ENCODE data around the gene KIF26B.

Gene KIF26B

DNA sequence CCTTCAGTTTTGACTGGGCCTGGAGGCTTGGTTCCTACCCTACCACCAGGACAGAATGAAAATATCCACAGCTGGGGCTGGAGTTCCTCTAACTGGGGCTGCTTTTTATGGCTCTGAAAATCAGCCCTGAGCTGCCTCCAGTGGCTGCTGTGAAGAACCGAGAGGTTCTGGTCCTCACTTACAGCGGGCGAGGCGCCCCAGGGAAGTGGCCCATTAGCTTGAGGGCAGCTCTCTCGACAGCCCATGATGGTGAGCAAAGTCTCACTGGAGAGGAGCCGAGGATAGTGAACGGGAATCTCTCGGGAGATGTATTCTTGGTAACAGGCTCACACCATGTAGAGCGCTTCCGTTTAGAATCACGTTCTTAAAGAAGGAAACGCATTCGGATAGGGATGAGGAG, 459.7 kb downstream of the KIF26B start:
- FAIRE-seq (no peak), DNase-seq (ENCODE audit: low spot score) (no peak)

DNA sequence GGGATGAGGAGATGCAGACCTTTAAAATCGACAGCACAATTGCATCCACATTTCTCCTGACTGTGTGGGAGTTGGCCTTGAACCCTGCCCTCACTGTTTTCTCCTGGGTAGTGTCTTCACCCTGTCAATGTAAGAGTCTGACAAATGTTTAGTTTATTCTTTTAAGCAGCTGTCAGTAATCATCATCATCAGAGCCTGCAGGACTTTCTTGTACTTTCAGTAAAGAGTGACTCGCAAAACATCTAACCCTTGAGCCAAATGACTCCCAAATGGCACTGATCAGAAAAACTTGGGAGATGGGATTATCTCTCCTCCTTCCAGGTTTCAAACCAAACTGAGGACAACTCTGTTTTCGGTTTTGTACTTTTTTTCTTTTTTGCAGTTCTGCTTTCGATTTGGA, 460.2 kb downstream of the KIF26B start:
- no peak for DNase-seq (ENCODE audit: low spot score)
- no peak for FAIRE-seq

DNA sequence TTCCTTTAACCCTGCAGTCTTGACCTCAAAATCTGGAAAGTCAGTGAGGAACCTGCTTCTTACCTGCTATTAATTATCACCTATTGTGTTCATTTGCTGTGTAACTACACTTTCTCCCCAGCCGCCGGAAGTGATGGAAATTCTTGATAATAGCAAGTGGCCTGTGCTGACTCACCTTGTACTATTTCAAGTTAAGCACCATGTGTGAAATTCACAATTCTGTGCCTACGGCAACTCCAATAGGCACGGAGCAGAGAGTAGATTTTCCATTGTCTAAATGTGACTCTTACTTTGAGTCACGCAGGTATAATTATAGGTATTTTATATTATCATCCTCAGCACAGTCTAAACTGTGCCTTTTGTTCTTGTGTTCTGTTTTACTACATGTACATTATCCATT, 466.8 kb downstream of the KIF26B start:
- DNase-seq (ENCODE audit: low spot score) (no peak), FAIRE-seq (no peak)

DNA sequence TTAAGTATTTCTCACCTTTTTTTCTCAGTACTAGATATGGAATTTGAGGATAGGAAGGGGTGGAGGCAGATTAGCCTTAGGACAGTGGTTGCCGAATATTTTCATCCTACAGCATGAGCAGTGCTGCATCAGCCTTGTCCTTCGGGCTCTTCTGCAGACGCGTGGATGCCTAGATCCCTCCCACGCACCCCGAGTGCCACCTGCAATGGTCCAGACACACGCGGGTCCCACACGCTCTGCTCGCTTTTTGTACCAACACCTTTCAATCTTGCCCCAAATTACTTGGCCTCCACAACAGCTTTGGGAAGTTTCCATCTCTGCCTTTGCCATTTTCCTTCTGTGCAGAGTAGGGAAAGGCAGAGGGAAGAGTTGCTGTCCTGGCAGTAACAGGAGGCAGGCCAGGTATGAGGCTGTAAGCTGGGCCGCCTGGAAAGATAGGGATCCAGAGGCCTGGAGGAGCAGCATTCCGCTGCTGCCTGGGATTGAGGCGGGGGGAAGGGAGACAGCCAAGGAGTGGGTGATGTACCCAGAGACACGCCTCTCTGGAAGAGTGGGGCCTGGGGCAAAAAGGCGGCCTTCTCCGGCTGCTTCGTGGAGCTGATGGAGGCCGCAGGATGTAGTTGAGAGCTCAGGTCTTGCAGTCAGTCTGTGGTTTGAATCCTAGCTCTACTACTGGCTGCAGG, 467.7 kb downstream of the KIF26B start:
- FAIRE-seq: no peak
- DNase-seq (ENCODE audit: low spot score): no peak

DNA sequence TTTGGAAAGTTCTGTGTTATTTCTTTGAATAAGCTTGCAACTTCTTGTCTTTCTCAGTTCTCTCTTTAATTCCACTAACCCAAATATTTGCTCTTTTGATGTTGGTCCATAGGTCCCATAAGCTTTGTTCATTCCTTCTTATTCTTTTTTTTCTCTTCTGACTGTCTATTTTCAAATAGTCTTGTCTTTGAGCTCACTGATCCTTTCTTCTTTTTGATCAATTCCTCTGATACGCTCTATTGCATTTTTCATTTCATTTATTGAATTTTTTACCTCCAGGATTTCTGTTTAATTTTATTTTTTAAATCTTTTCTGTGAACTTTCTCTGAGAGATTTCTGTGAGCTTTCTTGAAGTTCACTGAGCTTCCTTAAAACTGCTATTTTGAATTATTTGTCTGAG, 486.6 kb downstream of the KIF26B start:
- DNase-seq (ENCODE audit: low spot score) (no peak), FAIRE-seq (no peak)

DNA sequence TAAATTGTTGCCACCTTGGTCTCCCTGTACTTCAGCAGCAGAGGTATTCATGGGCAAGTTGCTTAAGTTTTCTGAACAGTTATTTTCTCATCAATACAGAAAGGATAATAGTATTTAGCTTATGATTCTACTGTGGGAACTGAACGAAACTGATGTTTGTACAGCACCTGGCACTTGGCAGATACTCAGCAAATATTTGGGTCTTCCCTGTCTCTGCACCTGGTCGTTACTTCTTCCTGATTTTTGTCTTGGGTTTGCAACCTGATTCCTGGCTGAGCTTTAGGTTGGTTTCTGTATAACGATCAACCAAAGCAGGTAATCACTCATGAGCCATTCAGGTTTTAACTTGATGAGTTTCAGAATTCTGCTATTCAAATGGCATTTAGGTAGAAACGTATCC, 490.6 kb downstream of the KIF26B start:
- DNase-seq (ENCODE audit: low spot score) (no peak), FAIRE-seq (no peak)

DNA sequence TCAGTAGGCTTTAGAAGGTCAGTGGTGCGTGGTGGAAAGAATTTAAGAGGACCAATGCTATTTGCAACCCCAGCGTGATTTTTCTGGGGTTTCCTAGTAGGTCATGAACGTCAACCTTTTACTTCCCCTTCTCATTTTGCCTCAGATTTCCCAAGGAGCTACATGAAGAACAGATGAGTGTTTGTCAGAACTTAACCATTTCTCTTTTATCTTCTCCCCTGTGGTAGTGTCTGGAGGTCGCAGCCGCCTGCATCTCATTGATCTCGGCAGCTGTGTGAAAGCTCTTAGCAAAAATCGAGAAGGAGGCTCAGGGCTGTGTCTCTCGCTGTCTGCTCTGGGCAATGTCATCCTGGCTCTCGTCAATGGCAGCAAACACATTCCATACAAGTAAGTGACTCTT, 491.1 kb downstream of the KIF26B start:
- FAIRE-seq (no peak), DNase-seq (ENCODE audit: low spot score) (no peak)

DNA sequence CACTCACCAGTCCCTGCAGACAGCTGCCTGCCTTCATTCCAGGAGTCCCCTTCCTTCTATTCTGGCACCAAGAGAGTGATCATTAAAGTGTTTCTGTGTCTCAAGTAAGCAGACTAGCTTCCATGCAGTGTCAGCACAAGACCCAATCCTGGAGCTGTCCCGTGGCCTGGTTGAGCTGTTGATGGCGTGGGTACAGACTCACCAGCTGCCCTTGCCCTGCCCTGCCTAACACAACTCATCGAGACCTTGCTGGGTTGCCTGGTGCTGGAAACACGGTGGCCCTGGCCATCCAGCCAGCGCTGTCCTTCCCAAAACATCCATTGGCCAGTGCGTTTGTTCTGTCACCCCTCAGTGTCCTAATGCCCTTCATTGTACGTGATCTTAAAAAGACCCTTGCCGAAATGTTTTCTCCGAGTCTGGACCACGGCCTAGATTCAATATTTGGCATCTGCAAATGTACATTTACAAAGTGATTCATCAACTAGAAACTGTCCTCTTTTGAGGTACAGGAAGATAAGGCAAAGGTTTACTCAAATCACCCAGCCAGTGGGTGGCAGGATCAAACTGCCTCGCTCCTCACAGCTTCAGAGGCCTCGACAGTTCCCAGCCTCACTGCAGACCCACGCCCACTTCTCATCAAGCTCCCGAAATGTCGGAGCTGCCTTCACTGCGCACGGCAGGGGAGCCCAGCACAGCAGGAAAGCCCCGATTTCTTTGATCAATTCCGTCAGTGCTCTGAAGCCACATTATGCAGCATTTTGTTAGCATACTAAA, 494.2 kb downstream of the KIF26B start:
- FAIRE-seq (no peak), DNase-seq (ENCODE audit: low spot score) (no peak)

DNA sequence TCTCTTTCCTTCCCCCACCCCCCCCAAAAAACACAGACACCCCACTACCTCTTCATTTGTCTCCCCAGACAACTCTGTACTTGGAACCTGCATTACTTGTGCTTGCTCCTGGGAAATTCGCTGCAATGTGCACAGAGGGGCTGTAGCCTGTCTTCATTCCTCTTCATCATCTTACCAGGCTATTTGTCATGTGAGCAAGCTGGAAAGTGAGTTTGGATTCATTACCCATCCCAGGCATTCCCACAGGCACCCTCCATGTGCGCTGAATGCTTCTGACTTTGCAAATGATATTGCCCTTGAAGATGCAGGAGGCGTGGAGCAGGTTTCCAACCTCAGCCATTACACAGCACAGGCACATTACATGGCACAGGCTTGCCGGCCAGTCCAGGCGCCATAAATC, 494.9 kb downstream of the KIF26B start:
- FAIRE-seq: no peak
- no peak for DNase-seq (ENCODE audit: low spot score)

DNA sequence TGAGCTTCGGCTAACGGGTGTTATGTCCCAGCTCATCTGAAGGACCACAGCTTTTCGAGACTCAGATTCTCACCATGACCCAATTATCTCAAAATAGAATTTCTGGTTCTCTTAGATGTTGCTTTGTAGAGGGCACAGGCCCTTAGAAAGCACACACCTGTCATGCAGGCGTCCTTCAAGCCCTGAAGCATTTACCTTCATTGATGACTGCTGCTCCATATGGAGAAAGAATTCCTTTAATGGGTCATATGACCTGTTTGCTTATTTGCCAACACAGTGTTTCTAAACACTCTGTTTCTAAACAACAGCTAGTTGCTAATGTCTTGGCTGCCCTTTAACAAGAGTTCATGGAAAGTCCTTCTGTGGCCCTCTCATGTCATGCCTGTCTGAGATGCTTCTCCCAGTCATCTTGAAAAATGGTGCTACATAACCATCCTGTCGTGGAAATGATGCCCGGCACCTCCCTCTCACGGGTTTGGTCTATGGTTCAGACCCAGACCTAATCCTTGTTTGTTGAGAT, 495.7 kb downstream of the KIF26B start:
- no peak for DNase-seq (ENCODE audit: low spot score)

DNA sequence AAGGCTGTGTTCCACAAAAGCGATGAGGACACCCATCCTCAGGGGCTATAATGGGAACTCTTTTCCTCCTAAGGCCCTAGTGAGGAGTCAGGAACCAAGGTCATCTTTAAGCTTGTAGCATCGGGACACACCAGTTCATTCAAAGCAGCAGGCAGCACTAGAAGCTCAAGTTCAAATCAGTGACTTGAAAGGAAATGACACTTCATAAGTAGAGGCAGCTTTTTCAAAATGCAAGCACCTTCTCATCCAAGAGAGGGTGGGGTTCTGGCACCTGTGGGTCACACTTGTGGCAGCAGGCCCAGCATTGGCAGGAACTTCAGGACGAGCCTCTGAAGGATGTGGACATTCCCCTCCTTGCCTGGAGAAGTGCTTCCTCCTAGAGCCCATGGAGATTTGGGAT, 496.3 kb downstream of the KIF26B start:
- DNase-seq (ENCODE audit: low spot score) (no peak), FAIRE-seq (no peak)

More for the DNA sequence above, 495.7 kb downstream of the KIF26B start:
- FAIRE-seq: no peak

DNA sequence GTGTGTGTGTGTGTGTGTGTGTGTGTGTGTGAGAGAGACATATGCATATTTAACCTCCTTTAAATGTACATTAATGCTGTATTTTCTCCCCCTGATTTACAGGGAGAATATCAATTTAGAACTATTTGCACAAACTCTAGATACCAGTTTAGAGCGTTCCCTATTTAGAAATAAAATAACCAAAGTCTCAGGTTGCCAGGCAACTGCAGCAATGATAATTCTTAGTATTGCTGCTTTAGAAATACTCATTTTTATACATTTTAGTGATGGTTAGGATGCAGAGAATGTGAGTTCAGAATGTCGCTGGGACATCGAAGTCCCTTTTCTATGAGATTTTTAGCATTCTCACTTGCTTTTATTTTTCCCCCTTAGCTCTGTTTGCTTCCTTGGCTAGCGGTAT, 497.3 kb downstream of the KIF26B start:
- no peak for FAIRE-seq
- DNase-seq (ENCODE audit: low spot score): no peak

DNA sequence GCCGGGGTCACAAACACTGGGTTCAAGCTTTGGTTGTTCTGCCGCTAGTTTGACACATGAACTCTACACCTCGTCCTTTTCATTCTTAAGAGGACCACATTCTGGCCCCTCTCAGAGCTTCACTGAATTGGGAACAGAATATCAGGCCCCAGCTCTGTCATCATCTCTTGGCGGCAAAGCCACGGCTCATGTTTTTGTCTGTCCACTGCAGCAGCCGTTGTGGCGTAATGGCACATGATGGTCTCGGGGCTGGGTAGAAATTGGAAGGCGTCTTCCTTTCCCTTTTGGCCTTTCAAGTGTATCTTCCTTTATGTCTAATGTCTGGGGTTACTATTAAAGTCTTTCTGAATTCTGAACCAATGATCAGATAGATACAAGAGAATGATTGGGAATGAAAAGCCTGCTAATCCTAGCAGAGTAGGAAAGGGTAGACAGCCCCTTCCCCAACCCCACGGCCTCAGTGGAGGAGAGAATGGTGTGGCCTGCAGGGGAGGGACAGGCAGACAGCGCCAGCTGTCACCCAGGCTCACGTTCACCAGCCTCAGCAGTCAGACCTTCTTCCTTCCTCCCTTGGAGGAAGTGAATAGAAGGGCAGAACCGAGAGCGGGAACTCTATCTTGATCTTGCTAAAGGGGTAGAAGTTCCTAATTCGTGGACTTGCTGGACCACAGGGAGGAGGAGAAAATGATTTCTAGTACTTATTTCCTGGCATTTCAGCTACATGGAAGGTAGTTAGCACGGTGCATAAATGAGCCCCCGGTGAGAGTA, 498.1 kb downstream of the KIF26B start:
- FAIRE-seq: no peak
- no peak for DNase-seq (ENCODE audit: low spot score)

DNA sequence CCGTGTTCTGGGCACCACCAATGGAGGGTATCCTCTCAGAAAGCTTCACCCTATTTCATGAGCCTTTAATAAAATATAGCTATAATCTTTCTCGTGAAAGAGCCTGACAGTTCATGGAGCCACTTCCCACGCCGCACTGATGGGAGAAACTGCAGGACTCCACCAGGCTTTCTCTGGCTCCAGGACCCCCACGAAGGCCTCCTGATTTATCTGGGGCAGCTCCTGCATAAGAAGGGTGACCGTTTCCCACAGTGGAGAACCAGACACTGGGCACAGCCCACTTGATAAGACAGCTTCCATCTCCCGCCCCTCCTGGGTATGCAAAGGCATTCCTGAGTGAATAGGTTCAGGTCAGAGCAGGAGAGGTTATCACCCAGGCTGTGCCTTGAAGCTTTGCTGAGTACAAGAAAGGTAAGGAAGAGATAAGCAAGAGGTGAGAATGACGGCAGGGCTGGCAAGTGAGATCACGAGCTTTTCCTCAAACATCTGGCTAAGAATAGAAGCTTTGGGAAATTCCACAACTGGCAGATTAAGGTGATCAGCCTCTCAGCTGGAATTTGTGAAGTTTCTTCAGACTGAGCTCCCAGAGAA, 499.8 kb downstream of the KIF26B start:
- DNase-seq (ENCODE audit: low spot score) (no peak), FAIRE-seq (no peak)

DNA sequence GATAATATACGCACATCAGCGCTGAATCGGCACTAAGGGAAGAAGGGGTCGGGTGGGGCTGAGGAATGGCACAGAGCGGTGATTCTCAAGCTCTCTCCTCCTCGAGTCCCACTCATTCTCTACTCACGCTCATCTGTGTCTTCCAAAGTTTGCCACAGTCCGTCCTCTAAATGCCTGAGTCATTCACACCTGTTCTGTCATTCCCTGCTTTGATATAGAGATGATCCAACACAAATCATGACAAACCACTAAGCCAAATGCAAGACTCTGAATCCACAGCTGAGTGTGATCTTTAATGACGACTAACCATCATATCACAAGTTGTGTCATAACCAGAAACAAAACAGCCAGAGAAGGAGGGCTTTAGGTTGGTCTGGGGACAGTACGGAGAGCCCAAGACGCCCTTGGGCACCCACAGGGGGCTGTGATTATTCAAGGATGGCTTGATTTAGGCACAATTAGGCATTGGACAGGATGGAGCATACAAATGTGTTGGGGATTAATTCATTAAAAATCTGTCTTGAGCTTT, 501.5 kb downstream of the KIF26B start:
- DNase-seq (ENCODE audit: low spot score) (no peak), FAIRE-seq (no peak)

DNA sequence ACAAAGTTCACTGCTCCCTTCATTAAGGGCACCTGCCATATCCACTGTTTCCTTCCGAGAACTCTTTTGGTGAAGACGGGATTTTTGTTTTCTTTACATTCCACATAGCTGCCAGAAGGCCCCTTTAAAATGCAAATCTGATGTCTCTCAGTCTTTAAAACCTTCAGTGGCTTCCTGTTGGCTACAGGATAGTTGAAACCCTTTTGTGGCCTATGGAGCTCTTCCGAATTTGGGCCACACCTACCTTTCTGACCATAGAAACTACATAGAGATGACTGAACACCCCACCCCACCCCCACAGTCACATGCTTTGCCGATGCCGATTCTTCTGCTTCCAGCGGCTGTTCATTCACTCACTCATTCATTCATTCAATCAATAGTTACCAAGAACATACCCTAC, 502.6 kb downstream of the KIF26B start:
- DNase-seq (ENCODE audit: low spot score): no peak
- FAIRE-seq: no peak

DNA sequence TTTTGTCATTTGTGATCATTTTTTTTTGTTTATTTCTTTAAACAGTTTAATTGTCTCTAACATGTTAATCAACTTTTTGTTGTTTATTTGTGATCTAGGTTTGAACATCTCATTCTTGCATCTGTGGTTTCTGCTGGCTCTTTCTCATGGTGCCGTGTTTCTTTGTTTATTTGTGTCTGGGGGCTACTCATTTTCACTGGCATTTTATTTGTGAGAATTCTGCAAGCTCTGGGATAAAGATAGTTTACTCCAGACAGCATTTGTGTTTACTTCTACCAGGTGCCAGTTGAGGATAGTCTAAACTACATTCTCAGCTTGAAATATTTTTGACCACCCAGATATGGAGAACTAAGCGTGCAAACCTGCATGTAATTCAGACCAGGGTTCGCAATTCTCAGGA, 508.6 kb downstream of the KIF26B start:
- FAIRE-seq (no peak), DNase-seq (ENCODE audit: low spot score) (no peak)

DNA sequence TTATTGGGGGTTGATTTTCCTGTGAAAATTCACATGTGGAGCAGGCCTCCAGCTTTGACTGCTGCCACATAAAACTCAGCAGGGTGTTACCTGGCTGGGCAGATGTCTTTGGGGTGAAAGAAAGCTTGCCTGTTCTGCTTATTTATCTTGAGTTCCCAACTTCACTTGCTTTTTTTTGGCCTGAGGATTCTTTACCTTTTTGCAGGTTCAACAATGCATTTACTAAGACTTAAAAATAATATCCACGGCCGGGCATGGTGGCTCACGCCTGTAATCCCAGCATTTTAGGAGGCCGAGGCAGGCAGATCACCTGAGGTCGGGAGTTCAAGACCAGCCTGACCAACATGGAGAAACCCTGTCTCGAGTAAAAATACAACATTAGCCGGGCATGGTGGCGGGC, 509.1 kb downstream of the KIF26B start:
- DNase-seq (ENCODE audit: low spot score) (no peak), FAIRE-seq (no peak)

DNA sequence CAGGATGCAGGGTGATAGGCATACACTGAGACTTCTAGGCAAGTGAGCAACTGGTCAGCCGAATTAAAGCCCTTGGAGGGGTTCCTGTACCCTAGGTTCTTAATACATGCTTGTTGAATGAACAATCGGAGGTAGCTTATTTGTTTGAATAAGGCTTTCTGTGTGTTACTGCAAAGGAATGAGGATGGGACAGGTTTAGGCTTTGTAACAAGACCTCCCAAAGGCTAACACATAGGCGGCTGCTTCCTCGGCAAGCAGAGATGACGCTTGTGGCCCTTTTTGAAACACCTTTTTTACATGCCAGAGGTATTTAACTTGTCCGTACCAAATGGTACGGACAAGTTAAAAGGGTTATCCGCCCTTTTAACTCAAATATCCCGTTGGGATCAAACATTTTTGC, 511.6 kb downstream of the KIF26B start:
- no peak for FAIRE-seq

DNA sequence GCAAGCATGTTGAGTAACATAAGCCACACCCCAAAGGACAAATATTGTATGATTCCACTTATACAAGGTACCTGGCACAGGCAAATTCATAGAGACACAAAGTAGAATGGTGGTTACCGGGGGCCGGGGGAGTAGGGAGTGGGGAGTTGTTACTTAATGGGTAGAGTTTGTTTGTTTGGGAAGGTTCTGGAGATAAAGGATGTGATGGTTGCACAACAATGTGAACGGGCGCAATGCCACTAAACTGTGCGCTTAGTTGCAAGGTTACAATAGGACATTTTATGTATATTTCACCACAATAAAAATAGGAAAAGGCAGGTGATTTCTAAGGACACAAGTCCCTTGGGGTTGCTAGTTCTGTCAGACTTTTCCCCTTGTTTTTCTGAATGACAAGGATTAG, 516.6 kb downstream of the KIF26B start:
- no peak for FAIRE-seq
- no peak for DNase-seq (ENCODE audit: low spot score)

More for the DNA sequence above, 511.6 kb downstream of the KIF26B start:
- DNase-seq (ENCODE audit: low spot score): no peak

DNA sequence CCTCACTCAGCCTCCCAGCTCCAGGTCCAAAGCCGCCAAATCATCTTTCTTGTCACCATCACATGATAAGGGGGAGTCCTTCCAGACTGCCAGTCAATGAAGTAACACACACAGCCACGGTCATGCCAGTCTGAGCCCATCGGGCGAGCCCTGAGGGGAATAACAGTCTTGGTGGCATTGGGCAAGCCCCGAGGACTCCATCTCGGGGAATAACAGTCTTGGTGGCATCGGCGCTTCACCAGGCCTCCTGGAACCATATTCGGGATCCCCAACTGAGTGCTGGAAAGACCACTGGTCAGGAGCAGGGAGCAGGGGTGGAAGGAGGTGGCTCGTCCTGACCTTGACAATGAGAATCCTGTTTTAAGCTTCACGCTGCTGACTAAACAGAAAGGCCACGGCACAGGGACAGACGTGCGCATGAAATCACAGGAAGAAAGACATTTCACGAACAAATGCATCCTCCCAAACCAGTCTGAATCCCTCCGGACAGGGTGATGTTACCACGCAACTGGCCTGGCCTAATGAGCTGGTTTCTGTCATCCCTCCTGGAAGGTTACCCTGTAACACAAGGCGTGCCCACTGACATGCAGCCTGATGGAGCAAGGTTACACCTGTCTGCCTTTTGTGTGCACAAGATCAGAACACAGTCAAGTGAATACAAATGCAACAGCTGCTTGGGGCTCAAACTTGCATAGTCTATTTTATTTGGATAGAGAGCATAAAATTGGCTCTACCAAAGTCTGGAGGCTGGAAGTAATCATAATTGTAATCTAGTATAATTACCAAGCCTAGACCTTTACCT, 517.4 kb downstream of the KIF26B start:
- DNase-seq (ENCODE audit: low spot score): no peak
- FAIRE-seq: no peak

Measured in urothelium cell line (cell line).